BJ (cell line): ENCODE measurements around the gene CDK11A. TPM values are rescaled to one million over a fixed set of nuclear protein-coding genes. Genes with fewer than 3 reads are reported as not detected.

Experiments
- CTCF ChIA-PET: fragments of 350-600 bp; formaldehyde crosslinking; extraction: SDS; loops from one replicate; lab custom pipeline; 2021; ENCODE audit warnings: antibody characterized with exemption, inconsistent platforms; lab: Yijun Ruan, JAX
- POLR2A ChIA-PET: fragments of 300-600 bp; sonication (Branson Sonifier 250); formaldehyde crosslinking; extraction: SDS; loops from one replicate; lab custom pipeline; 2021; ENCODE audit warnings: antibody characterized with exemption; lab: Charles Lee
- DNase-seq: peaks from one replicate; pipeline ENCODE4 v3.0.0-alpha.2; 2011; ENCODE audit warnings: low read depth
- H3K27me3 ChIP-seq: 2 replicates; pipeline ENCODE4 v1.6.0; 2011; ENCODE audit warnings: low read length; ENCODE audit not compliant: control insufficient read depth, insufficient read depth
- H3K36me3 ChIP-seq: 2 replicates; pipeline ENCODE4 v1.5.1; 2011; ENCODE audit warnings: low read length; ENCODE audit not compliant: control insufficient read depth, insufficient read depth
- H3K4me3 ChIP-seq: 2 replicates; pipeline ENCODE4 v1.5.1; 2011; ENCODE audit warnings: low read depth, mild to moderate bottlenecking, control low read depth, low read length
- CTCF ChIP-seq: IDR thresholded peaks from 2 replicates; pipeline ENCODE4 v1.5.1; 2011; ENCODE audit warnings: low read depth, mild to moderate bottlenecking, control low read depth, inconsistent platforms, low read length, moderate library complexity; ENCODE audit not compliant: insufficient read depth
- polyA plus RNA-seq: library from polyadenylated mRNA; depleted of rRNA; stranded (reverse); fragments of >200 nt; gene quantifications from 2 replicates; pipeline ENCODE4 v1.2.3, GENCODE V29; 2011

CDK11A gene
- polyA plus RNA-seq, 1 experiment: 8.1 TPM

GRCh38 chr1:1759456-1760344, 35.5 kb upstream of the CDK11A start:
- Histone ChIP-seq H3K27me3 (no peaks in the 10 kb centered on the region), H3K36me3 (peaks cover 24% of the 10 kb centered on the region), H3K4me3 (no peak overlapping the region)
- ChIA-PET POLR2A (no interaction called here), CTCF (interaction anchor here (1.1 kb wide), 1 partner anchor 36 kb away, joined by 4 read pairs; the partner anchor contains the start of gene CDK11A)
- no peak for TF ChIP-seq CTCF
- DNase-seq: no peak

DNA sequence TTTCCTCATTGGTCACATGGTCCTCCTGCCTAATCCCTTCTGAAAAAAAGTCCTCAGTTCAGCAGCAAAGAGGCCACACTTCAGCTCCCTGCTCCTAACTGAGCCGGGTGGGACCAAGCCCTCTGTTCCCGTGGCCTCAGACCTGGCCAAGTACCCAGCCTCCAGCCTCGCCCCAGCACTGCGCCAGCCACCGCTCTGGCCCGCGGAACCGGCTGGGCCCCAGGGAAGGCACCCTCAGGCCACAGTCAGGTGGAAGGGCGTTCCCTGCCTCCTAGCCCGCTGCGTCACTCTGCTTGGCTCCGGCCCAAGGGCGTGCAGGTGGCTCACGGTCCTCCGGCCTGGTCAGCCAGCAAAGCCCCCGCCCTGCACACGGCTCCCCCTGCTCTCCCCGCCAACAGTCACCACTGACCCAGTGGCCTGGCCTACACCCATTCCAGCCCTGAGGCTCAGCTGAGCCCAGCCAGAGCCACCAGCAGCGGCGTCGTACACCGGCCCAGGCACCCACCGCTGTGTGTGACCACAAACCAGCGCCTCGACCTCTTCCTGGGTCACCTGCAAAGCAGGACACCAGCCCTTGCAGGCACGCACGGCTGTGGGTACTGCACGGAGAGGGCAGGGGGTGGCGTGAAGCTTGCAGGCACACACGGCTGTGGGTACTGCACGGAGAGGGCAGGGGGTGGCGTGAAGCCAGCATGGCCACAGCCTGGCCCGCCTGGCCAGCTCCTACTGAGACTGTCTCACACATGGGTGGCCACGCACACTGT, 34.7 kb upstream of the CDK11A start:
- Histone ChIP-seq H3K4me3 (no peak overlapping the region), H3K27me3 (no peaks in the 10 kb centered on the region), H3K36me3 (peaks cover 27% of the 10 kb centered on the region)
- DNase-seq: no peak
- ChIA-PET POLR2A (no interaction called here), CTCF (interaction anchor here (1.2 kb wide), 1 partner anchor 147 kb away, joined by 3 read pairs; no protein-coding TSS in a partner anchor)
- no peak for TF ChIP-seq CTCF

DNA sequence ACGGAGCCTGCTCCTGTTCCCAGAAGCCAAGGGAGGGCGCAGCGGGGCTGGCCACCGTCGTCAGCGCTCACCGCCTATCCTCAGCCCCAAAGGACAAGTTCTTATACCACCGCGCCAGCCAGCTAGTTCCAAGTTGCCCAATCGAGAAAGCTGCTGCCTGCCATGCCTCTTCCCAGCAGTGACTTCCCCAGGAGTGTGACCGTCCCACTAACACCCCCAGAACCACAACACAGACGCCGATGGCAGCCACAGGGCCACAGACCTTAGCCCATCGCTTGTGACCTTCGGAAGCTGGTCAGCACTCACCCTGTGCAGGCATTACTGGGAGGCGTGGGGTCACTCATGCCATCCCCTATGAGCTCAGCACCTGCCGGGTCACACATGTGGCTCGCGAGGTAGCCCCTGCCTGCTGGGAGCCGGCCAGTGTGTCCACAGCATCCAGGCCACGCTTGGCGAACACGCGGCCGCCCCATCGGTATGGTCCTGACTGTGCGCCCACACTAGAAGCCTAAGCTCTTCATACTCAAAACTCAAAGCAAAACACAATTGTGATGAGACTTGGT, 34.0 kb upstream of the CDK11A start:
- Histone ChIP-seq H3K27me3 (no peaks in the 10 kb centered on the region), H3K4me3 (no peak overlapping the region), H3K36me3 (peaks cover 31% of the 10 kb centered on the region)
- no peak for DNase-seq
- ChIA-PET CTCF (interaction anchor here (1.2 kb wide), 1 partner anchor 148 kb away, joined by 3 read pairs; no protein-coding TSS in a partner anchor), POLR2A (no interaction called here)
- TF ChIP-seq CTCF: no peak

DNA sequence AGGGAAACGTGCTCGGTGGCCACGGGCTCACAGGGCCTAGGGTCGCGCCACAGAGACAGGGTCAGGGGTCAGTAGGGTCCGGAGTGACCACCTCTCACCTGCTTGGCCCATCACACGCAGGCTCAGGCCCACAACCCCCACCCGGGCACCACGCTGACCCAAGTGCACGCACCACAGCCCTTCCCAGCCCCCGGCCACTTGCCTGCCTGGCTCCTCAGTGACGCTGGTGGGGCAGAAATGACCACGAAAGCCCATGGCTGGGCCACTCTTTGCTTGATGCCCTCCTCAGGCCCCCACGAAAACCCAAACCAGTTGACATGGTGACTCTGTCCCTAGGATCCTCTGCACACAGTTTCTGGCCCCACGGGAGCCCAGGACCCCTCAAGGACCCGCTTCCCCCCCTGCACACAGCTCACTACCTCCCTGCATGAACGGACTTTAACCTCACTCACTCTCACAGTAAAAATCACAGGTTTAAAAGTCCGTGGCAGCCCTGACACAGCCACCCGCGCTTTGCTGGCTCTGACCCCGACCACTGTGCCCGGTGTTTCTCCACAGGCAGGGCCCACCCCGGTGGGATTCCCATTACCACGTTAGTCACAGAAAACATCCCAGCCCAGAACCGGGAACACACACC, 33.4 kb upstream of the CDK11A start:
- ChIA-PET POLR2A (no interaction called here), CTCF (interaction anchor here (1.0 to 1.2 kb wide), 2 partner anchors 148 kb away, joined by 3 read pairs; no protein-coding TSS in a partner anchor)
- Histone ChIP-seq H3K4me3 (no peak overlapping the region), H3K27me3 (no peaks in the 10 kb centered on the region), H3K36me3 (peaks cover 33% of the 10 kb centered on the region)
- DNase-seq: no peak
- no peak for TF ChIP-seq CTCF
